Urinary bladder (tissue), 4 donors: ENCODE measurements around the gene COQ10A. TPM values are rescaled to one million over a fixed set of nuclear protein-coding genes. Genes with fewer than 3 reads are reported as not detected.
A peak's percentile ranks its signal among the peaks of the same experiment; 100 is the strongest.
"Not testable (repeated sequence)": the region's sequence is repeated elsewhere in the genome, so short reads cannot be mapped to it uniquely, and the experiment has no call there.

Experiments
- DNase-seq: peaks from one replicate; pipeline ENCODE4 v3.0.0-alpha.2; 2015; ENCODE audit errors: extremely low spot score
- H3K27ac ChIP-seq: one replicate; pipeline ENCODE4 v1.5.1; 2013; ENCODE audit warnings: low read depth, mild to moderate bottlenecking, moderate library complexity
- H3K36me3 ChIP-seq: one replicate; pipeline ENCODE4 v1.6.1; 2013; ENCODE audit warnings: mild to moderate bottlenecking, moderate library complexity; ENCODE audit not compliant: insufficient read depth
- H3K4me1 ChIP-seq: one replicate; pipeline ENCODE4 v1.6.1; 2013; ENCODE audit warnings: mild to moderate bottlenecking, moderate library complexity; ENCODE audit not compliant: insufficient read depth
- H3K4me3 ChIP-seq: one replicate; pipeline ENCODE4 v1.5.1; 2013; ENCODE audit warnings: low read depth, low read length
- WGBS: extraction: QIAGEN DNeasy Blood & Tissue Kit; methylation state at CpG from one replicate; pipeline ENCODE4 v1.1.7; 2013; 5-methylcytosine and 5-hydroxymethylcytosine counted together
- polyA plus RNA-seq: library from polyadenylated mRNA; stranded (reverse); fragments of 200-250 nt; gene quantifications from one replicate; pipeline ENCODE4 v1.2.3, GENCODE V29; 2013
- total RNA-seq: library from RNA; depleted of rRNA; stranded (reverse); fragments of >200 nt; gene quantifications from one replicate; pipeline ENCODE4 v1.2.3, GENCODE V29; 2014
- donor health status: healthy with polysubstance abuse.
- donor health status: healthy.

COQ10A gene
- total and polyA plus RNA-seq, 2 donors = 6.9 to 13.8 TPM

- WGBS = 29% methylated on average over 4 of the region's 4 CpGs
- DNase-seq = no peak
- no peaks in the 10 kb centered on the region for H3K4me1 ChIP-seq
- H3K36me3 ChIP-seq = peaks cover 10% of the 10 kb centered on the region
- H3K27ac ChIP-seq = no peak overlapping the region
- no peak overlapping the region for H3K4me3 ChIP-seq
Measured at GRCh38 chr12:56256326-56256960, 10.3 kb upstream of the COQ10A start.

GRCh38 chr12:56257071-56257470 is 9.7 kb upstream of the COQ10A start:
- Histone ChIP-seq H3K27ac (no peak overlapping the region), H3K36me3 (peaks cover 6% of the 10 kb centered on the region), H3K4me1 (no peaks in the 10 kb centered on the region), H3K4me3 (peak overlapping the region; percentile 93)
- no peak for DNase-seq
- 42% methylated on average over 8 of the region's 8 CpGs for WGBS

GRCh38 chr12:56257491-56258067 is 9.2 kb upstream of the COQ10A start:
- no peak for DNase-seq
- Histone ChIP-seq H3K27ac (peak overlapping the region; percentile 55), H3K36me3 (peaks cover 6% of the 10 kb centered on the region), H3K4me3 (peak overlapping the region; percentile 93), H3K4me1 (no peaks in the 10 kb centered on the region)
- WGBS = under 1% methylated on average over 27 of the region's 27 CpGs

DNA sequence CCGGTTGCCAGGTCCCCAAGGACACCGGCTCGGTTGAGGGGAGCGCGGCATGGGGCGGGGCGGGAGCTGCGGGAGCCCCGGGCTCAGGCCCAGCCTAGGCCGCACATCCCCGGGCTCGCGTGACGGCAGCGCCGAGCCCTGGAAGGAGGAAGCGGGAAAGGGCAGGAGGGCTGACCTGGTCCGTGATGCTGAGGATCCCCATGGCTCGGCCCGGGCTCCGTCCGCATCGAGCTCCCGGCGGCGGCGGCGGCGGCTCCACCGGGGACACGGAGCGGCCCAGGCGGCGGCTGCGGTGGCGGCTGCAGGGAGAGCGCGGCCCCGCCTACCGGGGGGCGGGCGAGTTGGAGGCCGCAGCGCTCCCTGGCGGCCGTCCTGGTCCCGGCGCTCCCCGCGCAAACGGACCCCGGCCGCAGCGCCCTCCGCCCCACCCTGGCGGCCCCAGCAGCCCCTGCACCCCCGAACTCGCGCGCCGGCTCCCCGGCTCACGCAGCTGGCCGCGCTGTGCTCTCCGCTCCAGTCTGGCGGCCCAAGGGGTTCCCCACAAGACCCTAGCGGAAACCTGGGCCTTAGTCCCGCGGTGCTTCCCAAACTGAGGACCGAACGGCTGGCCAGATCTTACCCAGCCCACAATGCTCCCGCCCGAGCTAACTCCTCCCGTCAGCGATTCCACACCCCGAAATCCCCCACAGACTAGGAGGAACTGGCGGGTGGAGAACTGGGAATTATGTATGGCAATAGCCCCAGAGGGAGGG is 8.5 kb upstream of the COQ10A start, which contains the start of gene ANKRD52:
Gene ANKRD52, minus strand, starts transcription at position 317 of the 752 bp plus-strand sequence. Its CDS starts 115 bp downstream, at position 202.
- Histone ChIP-seq H3K4me1 (no peaks in the 10 kb centered on the region), H3K4me3 (peak within 1 kb of the TSS; percentile 93), H3K27ac (peak within 1 kb of the TSS; percentile 92), H3K36me3 (peaks cover 6% of the 10 kb centered on the region)
- DNase-seq = peak; percentile 60
- WGBS = under 1% methylated on average over 78 of the region's 78 CpGs

DNA sequence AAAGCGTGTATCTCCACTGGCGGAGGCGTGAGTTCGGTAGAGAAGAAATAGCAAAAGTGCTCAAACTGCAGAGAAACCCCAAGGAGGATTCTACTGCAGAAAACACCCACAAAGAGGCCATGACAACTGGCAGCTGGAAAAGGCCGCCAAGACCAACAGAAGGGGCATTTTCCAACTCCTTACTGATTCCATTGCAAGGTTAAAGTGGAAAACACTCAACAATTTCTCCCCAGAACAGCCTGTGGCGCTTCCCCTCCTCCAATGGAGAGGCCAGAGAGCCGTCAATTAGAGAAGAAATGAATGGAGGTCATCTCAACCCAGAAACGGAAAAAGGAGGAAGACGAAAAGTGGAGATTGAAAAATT is 7.9 kb upstream of the COQ10A start:
- H3K27ac ChIP-seq = peak overlapping the region; percentile 73
- no peak for DNase-seq
- H3K4me1 ChIP-seq = no peaks in the 10 kb centered on the region
- WGBS = 9% methylated on average over 9 of the region's 9 CpGs
- H3K4me3 ChIP-seq = peak overlapping the region; percentile 93
- peaks cover 3% of the 10 kb centered on the region for H3K36me3 ChIP-seq

DNA sequence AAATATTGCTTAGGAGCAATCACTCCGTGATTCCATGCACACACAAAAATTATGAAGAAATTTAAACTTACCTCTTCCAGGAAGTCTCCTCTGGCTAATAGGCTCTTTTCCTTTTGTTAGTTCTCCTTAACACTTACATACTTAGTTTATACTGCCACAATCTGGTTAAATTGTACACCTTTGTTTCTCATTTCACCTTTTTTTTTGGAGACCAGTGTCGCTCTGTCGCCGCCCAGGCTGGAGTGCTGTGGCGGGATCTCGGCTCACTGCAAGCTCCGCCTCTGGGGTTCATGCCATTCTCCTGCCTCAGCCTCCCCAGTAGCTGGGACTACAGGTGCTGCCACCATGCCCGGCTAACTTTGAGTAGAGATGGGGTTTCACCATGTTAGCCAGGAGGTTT is 6.4 kb upstream of the COQ10A start:
- no peaks in the 10 kb centered on the region for H3K36me3 ChIP-seq
- H3K27ac ChIP-seq = no peak overlapping the region
- DNase-seq = no peak
- WGBS = 89% methylated on average over 8 of the region's 8 CpGs
- H3K4me3 ChIP-seq = no peak overlapping the region
- H3K4me1 ChIP-seq = no peaks in the 10 kb centered on the region

DNA sequence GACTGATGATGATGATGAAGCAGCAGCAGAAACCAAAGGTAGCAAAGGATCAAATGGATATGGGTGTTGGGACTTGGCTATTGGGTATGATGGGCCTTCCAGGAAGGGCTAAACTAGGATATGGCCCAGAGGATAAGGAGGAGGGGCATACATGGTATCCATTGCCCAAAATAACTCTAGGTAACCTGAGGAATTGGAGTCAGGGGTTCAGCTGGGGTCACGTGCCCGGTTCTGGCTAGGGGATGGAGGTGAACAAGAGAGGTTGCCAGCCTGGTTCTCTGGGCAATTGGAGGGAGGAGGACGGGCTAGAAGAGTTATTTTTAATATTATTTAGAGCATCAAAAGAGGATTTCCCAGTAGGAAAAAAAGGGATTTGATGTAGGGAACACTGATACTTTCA is 5.8 kb upstream of the COQ10A start:
- H3K4me3 ChIP-seq = no peak overlapping the region
- WGBS = 89% methylated on average over 3 of the region's 3 CpGs
- H3K4me1 ChIP-seq = no peaks in the 10 kb centered on the region
- H3K27ac ChIP-seq = no peak overlapping the region
- H3K36me3 ChIP-seq = no peaks in the 10 kb centered on the region
- DNase-seq = no peak

DNA sequence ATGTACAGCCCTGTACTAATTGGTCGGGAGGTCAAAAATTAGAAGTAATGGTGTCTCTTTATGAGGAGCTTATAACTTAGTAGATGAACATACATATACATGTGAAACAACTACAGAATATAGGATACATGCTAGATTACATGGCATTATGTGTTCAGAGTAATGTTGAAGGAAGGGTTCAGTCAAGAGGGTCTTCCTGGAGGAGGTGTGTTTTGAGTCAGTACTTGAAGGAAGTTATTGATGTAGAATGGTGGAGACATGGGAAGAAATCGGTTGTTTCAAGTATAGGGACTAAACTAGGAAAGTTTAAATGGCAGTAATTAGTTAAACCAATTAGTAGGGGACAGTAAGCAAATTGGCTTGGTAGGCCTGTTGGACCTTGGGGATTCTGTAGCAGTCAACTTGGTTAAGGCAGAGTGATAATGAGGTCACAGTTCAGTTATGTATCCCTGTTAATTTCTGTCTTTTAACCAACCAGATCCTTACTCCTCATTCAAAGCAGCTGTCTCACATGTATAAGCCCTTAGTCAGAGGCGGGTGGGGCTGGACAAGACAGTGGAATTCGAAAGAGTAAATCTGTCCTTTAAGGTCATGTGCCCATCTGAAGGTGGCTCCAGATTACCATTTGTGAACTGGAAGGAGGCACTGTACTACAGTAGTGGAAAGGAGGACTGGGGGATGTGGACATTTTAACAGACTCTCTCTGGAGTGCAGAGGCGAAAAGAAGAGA is 5.1 kb upstream of the COQ10A start:
- Histone ChIP-seq H3K4me1 (no peaks in the 10 kb centered on the region), H3K36me3 (no peaks in the 10 kb centered on the region), H3K27ac (no peak overlapping the region), H3K4me3 (no peak overlapping the region)
- no peak for DNase-seq
- WGBS = 82% methylated on average over 5 of the region's 5 CpGs

DNA sequence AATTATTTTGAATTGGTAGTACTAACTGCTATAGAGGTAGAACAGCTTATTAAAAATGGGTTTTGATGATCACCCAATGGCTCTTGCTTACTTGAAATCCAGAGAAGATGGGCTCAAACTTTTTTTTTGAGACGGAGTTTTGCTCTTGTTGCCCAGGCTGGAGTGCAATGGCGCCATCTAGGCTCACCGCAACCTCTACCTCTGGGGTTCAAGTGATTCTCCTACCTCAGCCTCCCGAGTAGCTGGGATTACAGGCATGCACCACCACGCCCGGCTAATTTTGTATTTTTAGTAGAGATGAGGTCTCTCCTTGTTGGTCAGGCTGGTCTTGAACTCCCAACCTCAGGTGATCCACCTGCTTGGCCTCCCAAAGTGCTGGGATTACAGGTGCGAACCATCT is 3.8 kb upstream of the COQ10A start:
- not testable (repeated sequence) for H3K4me1 ChIP-seq, H3K36me3 ChIP-seq, DNase-seq, H3K27ac ChIP-seq, H3K4me3 ChIP-seq
- 91% methylated on average over 7 of the region's 7 CpGs for WGBS

DNA sequence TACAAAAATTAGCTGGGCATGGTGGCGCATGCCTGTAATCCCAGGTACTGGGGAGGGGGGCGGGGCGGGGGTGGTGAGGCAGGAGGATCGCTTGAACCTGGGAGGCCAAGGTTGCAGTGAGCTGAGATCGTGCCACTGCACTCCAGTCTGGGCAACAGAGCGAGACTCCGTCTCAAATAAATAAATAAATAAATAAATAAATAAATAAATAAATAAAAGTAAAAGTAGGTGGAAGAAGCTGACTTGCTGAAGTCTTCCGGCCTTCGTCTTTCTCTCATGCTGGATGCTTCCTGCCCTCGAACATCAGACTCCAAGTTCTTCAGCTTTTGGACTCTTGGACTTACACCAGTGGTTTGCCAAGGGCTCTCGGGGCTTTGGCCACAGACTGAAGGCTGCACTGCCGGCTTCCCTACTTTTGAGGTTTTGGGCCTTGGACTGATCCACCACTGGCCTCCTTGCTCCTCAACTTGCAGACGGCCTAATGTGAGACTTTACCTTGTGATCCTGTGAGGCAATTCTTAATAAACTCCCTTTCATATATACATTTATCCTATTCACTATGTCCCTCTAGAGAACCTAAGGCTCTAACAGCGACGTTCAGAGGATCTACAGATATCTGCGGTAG is 562 bp upstream of the COQ10A start:
- Histone ChIP-seq H3K27ac (peak overlapping the region; percentile 97), H3K4me3 (peak overlapping the region; percentile 63)
- DNase-seq, H3K4me1 ChIP-seq, H3K36me3 ChIP-seq: not testable (repeated sequence)
- 59% methylated on average over 16 of the region's 16 CpGs for WGBS

GRCh38 chr12:56267443-56268071 is 815 bp downstream of the COQ10A start:
- WGBS = 26% methylated on average over 21 of the region's 21 CpGs
- H3K4me3 ChIP-seq = peak overlapping the region; percentile 63
- H3K4me1 ChIP-seq = no peaks in the 10 kb centered on the region
- H3K36me3 ChIP-seq = no peaks in the 10 kb centered on the region
- H3K27ac ChIP-seq = peak overlapping the region; percentile 97
- DNase-seq = no peak

- Histone ChIP-seq H3K4me3 (no peak overlapping the region), H3K4me1 (no peaks in the 10 kb centered on the region), H3K27ac (no peak overlapping the region), H3K36me3 (peaks cover 8% of the 10 kb centered on the region)
- WGBS = 18% methylated on average over 1 of the region's 1 CpG
- DNase-seq = no peak
Measured at GRCh38 chr12:56271031-56271430, 4.3 kb downstream of the COQ10A start.

GRCh38 chr12:56272468-56272867 is 5.7 kb downstream of the COQ10A start:
- H3K27ac ChIP-seq, H3K4me1 ChIP-seq, H3K4me3 ChIP-seq, DNase-seq: not testable (repeated sequence)
- peaks cover 10% of the 10 kb centered on the region for H3K36me3 ChIP-seq
- 81% methylated on average over 2 of the region's 2 CpGs for WGBS
